Stimulated activated CD4-positive, alpha-beta T cell treated with anti-CD3 and anti-CD28 coated beads, Interleukin-1b, Interleukin-23, amount 100 ng/mL, for 4 hours (primary cell): ENCODE measurements around the gene PAMR1.
"Not testable (repeated sequence)": the region's sequence is repeated elsewhere in the genome, so short reads cannot be mapped to it uniquely, and the experiment has no call there.

Experiments used
- DNase-seq, 2 donors: peaks; one replicate each; pipeline ENCODE4 v3.0.0-alpha.2; 2020; ENCODE audit warnings: low read depth in 2 of 2

The PAMR1 gene

DNA sequence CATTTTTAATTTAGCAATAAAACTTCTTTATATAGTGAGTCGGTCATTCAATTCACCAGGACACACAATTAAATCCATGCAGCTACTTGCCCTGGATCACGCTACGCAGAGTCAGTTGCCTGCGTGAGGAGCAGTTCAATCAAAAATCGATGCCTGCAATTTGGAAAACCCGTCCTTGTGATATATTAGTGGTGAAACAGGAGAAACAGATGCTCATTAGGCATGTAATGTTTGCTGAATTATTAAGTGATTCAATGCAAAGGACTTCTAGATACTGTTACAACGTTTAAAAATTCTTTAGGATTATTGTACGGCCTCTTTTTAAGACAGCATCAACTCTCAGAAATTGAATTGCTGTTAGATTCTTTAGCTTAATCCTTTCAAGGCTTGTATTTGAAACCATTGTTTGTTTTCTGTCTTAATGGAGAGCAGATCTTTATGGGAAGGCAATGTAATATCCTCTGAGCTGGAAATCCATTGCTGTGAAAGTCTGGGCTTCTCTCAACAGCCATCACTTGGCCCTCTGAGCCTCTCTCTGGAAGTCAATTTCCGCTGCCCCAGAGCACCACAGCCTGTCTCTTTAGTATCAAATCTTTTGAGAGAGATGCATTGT is 20.1 kb upstream of the PAMR1 start:
- DNase-seq: no peak

DNA sequence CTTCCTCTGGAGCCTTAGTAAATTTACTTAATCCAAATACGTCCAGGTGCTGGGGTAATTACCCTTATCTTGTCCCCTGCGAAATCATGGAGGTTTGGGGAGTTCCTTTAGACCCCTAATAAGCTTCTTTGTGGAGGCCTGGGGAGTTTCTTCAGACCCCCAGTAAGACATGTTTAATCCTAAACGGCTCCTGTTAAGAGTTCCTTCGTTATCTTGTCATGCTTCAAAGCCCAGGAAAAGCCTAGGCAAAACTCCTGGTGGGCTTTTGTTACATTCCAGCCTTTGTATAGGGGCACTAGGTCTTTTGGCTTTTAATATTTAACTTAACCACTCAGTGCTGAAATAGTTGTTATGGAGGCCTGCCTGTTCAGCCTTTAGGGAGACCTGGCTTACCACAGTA is 18.1 kb upstream of the PAMR1 start:
- no peak for DNase-seq

DNA sequence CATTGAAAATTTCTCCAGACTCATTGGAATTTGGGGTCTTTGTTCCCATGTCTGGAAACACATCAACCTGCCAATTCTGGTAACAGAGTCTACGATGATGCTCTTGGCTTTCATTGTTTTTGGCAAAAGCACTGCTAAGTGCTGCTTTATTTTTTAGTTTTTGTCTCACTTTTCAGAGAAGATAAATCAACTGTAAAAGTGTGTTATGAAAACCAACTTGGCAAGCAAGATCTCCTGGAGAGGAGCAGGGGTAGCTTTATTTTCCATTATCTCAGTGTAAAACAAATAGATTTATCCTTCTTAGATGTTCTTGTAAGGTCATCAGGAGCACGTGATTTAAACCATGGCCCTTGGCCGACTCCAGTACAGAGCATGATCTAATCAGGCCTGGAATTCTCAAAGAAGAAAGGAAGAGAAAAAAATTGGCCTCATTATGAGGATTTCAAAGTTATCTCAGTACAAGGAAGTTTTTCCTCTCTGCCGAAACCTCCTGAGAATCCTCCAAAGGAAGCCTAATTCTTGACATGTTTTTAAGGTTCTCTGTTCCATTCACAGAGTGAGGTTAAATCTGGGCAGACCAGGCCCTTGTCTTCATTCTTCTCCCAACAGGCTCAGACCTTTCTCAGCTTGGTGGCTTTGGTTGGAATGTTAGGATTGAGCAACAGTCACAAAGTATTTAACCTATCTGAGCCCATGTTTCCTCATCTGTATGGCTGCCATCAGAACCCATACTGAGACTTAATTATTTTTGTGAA is 16.4 kb upstream of the PAMR1 start:
- DNase-seq: no peak

DNA sequence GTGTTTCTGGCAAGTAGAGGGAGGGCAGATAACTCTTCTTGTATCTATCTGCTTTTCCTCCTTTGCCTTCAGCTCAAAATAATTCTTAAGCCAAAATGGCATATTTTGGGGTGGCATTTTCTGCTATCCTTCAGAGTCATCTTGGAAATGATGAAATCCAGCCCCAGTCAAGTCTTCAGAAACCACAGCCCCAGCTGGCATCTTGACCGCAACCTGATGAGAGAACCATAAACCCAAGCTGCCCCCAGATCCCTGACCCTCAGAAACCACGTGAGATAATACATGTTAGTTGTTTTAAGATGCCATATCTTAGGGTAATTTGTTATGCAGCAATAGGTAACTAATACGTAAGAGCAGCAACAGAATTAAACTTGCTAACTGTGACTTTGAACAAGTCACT is 15.1 kb upstream of the PAMR1 start:
- DNase-seq: no peak

DNA sequence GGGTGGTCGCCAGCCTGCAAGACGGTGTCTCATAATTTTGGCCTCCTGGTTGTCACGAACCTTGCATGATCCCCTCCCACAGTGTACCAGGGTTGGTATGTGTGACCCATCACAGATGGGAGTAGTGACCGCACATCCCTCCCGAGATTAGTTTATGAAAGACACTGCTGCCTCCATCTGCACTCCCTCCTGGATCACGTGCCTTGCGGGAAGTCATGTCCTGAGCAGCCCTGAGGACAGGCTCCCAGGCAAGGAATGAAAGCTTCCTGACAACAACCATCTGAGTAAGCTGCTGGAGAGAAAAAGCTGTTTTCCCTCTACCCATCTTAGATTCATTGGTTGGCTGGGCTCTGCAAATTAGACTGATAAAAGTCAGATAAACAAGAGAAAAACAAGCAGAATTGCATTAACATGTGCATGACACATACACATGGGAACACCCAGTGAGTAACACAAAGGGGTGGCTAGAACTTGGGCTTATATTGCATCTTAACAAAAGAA is 14.4 kb upstream of the PAMR1 start:
- no peak for DNase-seq

DNA sequence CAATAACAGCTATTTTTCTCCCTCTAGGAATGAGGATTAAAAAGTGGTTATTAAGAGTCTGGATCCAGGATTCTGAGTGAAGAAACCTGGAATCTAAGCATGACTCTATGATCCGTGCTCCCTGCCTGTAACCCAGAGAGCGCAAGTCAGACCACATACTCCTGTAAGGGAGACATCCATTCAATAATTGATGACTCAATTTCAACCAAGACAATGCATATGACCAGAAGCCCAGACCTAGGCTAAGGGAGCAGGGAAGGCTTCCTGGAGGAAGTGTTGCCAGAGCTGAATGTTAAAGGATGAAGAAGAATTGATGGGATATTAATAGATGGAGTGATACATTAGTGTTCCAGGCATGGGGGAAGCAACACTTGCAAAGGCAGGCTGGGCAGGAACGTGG is 13.8 kb upstream of the PAMR1 start:
- DNase-seq: no peak

DNA sequence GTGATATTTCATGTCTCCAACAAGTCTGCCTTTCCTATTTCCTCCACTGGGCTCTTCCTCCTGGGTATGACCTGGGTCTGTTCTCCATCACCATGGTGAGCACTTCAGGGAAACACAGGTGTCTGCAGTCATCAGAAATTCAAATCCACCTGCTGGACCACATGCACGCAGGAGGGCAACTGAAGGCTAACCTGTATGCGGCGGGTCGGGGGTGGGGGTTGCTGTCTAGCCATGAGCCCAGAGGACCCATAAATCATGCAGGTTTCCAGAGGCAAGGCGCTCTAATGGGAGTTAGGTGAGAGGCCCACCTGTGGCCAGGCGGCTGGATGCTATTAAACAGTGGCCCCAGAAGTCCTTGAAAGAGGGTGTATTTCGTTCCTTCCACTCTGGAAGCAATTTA is 11.1 kb upstream of the PAMR1 start:
- DNase-seq: no peak

DNA sequence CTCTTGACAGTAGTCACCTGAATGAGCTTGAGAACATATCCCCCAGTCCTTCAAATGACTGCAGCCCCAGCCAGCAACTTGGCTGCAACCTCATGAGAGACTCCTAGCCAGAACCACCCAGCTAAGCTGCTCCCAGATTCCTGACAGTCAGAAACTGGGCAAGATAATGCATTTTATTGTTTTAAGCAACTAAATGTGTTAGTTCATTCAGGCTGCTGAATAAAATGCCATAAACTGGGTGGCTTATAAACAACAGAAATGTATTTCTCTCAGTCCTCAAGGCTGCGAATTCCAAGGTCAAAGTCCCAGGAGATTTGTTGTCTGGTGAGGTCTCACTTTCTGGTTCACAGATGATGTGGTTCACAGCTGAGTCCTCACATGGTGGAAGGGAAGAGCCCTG is 5.8 kb upstream of the PAMR1 start:
- no peak for DNase-seq

DNA sequence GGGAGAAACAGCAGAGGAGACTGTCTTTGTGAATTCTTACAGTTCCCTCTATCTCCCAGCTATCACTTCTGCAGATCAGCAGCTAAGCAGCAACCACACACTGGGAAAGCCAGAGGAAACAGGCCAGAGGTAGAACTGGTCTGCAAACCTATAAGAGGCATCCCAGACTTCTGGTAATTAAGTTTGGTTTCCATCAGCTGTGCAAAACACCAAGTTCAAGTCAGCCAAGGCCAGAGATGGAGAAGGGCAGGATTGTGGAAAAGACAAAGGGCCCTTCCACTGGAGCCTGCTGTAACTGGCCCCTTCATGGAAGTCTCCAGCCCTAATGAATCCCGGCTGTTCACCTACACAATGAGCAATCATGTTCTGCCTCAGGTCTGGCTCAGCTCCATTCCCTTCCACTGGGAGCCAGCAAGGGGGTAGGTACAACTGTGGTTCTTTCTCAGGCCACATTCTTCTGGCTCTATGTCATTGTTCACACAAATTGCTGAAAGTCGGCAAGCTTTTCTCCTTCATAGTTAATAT is 4.6 kb upstream of the PAMR1 start:
- no peak for DNase-seq

DNA sequence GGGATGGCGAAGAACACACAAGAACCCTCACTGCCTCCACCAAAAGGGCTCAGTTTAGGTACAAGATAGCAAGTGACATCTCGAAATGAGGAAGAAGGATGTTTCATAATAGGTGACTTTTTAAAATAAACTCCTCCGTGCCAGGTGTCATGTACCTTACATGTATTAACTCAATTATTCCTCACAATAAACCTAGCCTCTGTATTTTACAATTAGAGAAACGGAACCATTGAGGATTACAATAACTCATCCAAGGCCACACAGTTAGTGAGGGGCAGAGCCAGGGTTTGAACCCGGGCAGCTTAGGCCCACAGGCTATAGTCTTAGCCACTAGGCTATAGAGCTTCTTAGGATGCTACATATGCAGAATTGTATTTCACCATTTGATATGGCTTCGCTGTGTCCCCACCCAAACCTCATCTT is 965 bp upstream of the PAMR1 start:
- DNase-seq: no peak

DNA sequence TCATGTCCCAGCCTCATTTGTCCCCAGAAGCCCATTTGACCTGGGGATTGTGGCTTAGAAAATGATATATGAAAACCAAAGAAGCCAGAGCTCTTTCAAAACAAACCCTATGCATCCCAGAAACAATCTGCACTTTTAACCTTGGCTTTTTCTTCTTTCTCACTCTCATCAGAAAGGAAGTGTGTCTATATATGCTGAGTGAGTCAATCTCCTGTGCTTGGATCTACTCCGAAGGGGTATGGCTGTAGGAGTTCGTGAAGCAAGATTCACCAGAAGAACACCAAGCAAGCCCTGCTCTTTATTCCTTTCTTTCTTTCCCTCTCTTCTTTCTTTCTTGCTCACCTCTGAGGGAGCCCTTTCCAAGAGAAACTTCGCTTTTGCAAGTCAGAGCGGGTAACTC is 636 bp downstream of the PAMR1 start:
- DNase-seq: no peak

DNA sequence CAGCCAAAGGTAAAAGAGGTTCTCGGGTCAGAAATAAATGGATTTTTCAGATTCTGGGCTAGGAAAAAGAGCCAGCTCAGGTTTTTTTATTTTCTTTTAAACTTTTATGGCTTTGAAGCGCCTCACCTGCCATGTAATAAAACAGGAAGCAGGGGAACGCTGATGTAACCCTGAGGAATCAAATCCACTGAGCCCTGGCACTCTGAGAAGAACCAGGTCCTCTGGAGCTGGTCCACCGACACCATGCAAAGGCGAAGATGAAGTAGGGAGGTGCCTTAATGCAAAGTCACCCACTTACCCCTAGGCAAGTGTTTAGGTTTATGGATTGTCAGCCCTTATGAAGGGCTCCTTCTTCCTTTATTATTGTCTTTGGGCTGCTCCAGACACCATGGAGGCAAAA is 1.6 kb downstream of the PAMR1 start:
- DNase-seq: no peak

DNA sequence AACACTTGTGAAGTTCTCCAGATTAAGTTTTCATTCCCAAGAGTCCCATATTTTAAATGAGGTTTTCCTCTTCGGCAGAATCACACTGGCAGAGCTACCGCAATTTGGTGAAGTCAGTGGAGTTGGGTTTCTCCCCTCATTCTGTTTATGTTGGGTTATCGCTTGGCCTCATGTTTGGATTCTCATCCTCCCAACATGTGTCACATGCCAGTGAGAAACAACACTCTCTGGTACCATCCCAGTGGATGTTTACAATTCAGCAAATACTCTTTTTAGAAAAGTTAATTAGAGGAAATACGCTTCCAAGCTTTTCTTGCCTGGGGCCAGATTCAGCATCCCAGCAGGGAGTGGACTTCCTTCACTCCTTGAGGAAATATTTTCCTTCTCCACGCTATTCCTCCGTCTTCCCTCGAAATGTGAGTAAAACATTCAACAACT is 2.1 kb downstream of the PAMR1 start:
- no peak for DNase-seq

DNA sequence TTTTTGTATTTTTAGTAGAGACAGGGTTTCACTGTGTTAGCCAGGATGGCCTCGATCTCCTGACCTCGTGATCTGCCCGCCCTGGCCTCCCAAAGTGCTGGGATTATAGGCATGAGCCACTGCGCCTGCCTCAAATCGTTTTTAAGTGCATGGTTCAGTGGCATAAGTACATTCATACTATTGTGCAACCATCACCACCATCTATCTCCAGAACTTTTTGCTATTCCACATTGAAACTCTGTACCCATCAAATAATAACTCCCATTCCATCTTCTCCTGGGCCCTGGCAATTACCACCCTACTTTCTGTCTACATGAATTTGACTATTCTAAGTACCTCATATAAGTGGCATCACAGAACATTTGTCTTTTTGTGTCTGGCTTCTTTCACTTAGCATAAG is 3.3 kb downstream of the PAMR1 start:
- DNase-seq: not testable (repeated sequence)

DNA sequence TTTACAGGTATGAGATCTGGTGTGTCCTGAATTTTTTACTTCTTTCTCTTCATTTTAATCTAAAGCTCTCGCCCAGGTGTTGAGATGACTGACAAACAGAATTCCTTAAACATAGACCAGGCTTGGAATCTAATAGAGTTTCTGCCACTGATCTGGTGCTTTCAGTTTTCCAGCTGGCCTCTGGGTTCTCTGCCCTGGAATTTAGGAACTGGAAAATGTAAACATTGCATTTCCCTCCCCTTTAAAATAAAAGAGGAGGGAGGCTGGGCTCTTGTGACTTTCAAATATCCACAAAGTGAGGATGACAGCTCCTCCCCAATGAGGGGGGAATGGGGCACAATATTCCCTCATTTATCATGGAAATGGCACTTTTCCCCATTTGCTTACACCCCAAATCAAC is 5.0 kb downstream of the PAMR1 start:
- no peak for DNase-seq

DNA sequence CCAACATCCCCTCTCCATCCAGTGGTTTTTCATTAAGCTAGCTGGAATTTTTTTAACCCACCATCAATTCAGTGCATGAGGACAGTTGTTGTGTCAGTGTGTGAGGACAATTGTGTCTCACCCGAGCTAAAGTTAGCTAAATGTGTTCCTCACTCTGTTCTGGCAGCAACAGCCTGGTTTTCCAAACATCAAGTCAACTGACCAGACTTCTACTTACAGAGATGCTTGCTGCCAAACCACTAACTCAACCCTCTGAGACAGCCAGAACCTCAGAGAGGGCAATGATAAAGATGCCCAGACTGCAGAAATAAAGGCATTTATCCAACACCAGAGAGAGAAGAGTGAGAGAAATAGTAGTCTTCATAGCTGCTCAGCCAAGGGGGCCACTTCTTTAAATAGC is 6.7 kb downstream of the PAMR1 start:
- DNase-seq: no peak

DNA sequence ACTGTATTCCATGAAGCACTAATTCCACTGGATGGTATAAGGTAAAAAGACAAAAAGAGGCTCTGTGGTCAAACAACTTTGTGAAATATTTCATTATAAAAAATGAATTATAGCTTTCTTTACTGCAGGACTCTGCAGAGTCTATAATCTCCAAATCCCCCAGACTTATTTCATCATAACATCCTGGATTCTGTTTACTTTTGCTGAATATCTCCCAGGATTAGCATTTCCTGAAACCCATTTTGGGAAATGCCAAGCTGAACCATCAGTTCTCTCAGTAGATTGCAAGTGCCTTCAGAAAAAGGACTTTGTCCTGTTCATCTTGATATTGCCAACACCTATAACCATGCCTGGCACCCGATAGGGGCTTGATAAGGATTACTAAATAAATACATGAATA is 7.9 kb downstream of the PAMR1 start:
- DNase-seq: no peak

DNA sequence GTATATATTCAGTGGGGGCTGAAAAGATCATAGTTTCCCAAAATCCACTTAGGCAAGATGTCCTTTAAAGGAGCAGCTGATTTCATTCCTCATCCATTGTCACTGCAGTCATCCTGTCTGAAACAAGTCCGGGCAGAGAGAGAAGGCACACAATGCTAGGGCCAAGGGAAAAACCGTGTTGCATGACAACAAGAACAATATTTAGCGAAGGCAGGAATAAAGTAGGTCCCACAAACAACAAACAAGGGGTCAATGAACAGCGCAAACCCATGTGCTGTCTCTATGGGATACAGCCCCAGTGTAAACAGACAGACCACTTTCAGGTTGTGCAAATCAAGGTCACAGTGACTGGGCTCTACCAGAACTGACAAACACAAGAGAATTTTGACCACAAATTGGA is 9.0 kb downstream of the PAMR1 start:
- no peak for DNase-seq

DNA sequence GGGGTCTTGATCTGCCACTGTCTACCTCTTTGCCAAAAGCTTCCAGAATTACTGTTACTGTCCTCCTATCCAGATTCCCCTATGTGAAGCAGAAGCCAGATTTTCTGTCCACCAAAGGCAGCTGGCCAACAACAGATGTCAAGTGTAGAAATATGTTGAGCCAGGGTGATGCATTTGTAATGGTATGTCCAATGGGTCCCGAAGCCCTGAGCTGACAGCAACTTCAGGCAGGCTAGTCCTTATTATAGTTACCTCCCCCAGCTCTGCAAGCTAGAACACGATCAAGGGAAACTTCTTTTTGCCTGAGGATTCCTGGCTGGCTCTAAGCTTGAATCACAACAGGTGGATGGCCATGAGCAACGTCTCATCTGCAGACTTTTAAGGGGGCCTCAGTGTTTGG is 10.2 kb downstream of the PAMR1 start:
- DNase-seq: no peak

DNA sequence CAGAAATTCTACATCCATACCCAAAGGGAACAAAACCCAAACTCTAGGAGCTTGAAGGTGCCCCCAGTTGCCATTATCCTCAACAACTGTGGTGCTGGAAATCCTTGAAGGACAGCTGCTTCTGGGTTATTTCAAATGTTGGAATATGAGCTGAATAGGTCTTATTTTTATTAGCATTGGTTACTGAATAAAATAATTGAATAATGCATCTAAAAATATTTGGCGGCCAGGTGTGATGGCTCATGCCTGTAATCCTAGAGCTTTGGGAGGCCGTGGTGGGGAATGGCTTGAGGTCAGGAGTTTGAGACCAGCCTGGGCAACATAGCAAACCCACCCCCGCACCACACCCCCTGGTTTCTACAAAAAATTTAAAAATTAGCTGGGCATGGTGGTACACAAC is 10.9 kb downstream of the PAMR1 start:
- no peak for DNase-seq

DNA sequence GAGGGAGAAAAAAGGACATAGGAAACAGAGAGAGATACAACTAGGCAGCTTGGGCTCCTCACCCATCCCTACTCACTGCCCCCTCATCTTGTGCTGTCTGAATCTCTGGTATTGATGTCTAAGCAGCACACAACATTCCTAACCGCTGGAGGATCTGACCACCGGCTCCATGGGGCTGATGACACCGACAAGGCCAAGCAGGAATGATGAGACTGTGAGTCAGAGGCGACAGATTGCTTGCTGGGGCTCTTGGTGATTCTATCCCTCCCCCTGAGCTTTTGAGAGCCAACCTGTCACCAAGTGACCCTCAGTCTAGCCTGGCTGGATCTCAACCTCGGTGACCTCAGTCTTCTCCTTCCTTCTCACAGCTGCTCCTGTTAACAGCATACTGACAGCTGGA is 13.8 kb downstream of the PAMR1 start:
- no peak for DNase-seq

DNA sequence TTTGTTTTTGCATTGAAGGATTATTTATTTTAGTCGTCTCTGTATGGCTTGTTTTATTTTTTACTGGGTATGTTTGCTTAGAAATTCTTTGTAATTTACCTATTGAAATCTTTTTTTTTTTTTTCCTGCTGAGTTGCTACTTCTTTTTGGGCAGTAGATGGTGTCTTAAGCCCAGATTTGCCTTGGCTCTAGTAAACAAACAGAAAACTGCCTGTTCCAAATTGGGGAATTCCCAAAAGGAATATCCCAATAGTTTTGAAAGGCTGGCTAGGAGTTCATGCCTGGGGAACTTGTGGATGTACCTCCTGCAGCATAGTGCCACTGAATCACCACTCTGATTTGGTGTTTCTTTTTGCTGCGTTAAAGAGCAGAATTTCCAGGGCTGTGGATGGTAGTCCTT is 17.7 kb downstream of the PAMR1 start:
- DNase-seq: no peak

DNA sequence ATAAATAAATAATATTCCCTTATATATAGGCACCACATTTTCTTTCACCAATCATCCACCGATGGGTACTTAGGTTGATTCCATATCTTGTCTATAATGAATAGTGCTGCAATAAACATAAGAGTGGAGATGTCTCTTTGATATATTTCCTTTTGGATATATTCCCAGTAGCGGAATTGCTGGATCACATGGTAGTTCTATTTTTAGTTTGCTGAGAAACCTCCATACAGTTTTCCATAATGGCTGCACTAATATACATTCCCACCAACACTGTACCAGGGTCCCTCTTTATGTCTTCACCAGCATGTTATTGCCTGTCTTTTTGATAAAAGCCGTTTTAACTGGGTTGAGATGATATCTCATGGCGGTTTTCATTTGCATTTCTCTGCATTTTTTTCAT is 23.6 kb downstream of the PAMR1 start:
- no peak for DNase-seq
